Vagina (tissue), 2 donors: ENCODE measurements around the gene PHC2.

Experiments used
- POLR2AphosphoS5 ChIP-seq, 2 donors: sonication (generic); formaldehyde crosslinking; IDR thresholded peaks; one replicate each; pipeline ENCODE4 v1.9.0; 2017; ENCODE audit warnings: antibody characterized with exemption in 2 of 2, mild to moderate bottlenecking in 2 of 2, low read depth in 1 of 2; ENCODE audit not compliant: insufficient read depth in 1 of 2
- TF ChIP-seq, protein P1 (sequence below), 3 experiments: fragments of 450-650 bp in 2 of 3; fragments of 200-600 bp in 1 of 3; sonication (generic) in 1 of 3; IDR thresholded peaks; one replicate each; pipeline ENCODE4 v1.5.1; 2017 to 2019; ENCODE audit warnings: antibody characterized with exemption in 3 of 3, mild to moderate bottlenecking in 2 of 3, moderate library complexity in 2 of 3

DNA sequence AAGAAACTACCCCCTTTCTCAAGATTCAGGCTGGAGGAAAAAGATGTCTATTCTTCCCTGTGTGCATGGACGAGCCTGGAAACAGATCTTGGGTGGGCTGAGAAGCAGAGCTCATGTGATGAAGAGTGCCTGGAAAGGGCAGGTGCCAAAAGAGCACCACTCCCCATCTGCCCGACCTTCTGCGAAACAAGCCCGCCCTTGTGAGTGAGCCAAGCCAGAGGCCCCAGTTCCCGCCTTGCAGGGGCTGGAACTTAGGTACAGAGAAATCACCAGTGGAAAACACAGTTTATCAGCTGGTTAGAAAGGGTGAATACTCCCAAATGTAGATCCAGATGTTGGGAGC is 83.3 kb downstream of the PHC2 start:
- TF ChIP-seq POLR2AphosphoS5 (IDR thresholded peaks at IDR 0.05; ENCODE audit: insufficient read depth in 1 of 2, low read depth in 1 of 2) = no peak
- TF ChIP-seq, protein P1, sequence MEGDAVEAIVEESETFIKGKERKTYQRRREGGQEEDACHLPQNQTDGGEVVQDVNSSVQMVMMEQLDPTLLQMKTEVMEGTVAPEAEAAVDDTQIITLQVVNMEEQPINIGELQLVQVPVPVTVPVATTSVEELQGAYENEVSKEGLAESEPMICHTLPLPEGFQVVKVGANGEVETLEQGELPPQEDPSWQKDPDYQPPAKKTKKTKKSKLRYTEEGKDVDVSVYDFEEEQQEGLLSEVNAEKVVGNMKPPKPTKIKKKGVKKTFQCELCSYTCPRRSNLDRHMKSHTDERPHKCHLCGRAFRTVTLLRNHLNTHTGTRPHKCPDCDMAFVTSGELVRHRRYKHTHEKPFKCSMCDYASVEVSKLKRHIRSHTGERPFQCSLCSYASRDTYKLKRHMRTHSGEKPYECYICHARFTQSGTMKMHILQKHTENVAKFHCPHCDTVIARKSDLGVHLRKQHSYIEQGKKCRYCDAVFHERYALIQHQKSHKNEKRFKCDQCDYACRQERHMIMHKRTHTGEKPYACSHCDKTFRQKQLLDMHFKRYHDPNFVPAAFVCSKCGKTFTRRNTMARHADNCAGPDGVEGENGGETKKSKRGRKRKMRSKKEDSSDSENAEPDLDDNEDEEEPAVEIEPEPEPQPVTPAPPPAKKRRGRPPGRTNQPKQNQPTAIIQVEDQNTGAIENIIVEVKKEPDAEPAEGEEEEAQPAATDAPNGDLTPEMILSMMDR (IDR thresholded peaks at IDR 0.05) = no peak
